Thyroid gland (tissue), 4 donors: ENCODE results near the gene SHISA5.

Experiments used
- CTCF ChIP-seq, 6 experiments: fragments of 200-600 bp in 3 of 6; fragments of 450-650 bp in 3 of 6; sonication (generic) in 3 of 6; IDR thresholded peaks; one replicate each; pipeline ENCODE4 v1.5.1; 2016 to 2019; ENCODE audit warnings: antibody characterized with exemption in 6 of 6, mild to moderate bottlenecking in 2 of 6, inconsistent platforms in 1 of 6, moderate library complexity in 1 of 6
- POLR2A ChIP-seq, 2 donors: fragments of 450-650 bp; IDR thresholded peaks; one replicate each; pipeline ENCODE4 v1.6.1; 2017; ENCODE audit warnings: antibody characterized with exemption in 2 of 2, mild to moderate bottlenecking in 2 of 2, moderate library complexity in 1 of 2

DNA sequence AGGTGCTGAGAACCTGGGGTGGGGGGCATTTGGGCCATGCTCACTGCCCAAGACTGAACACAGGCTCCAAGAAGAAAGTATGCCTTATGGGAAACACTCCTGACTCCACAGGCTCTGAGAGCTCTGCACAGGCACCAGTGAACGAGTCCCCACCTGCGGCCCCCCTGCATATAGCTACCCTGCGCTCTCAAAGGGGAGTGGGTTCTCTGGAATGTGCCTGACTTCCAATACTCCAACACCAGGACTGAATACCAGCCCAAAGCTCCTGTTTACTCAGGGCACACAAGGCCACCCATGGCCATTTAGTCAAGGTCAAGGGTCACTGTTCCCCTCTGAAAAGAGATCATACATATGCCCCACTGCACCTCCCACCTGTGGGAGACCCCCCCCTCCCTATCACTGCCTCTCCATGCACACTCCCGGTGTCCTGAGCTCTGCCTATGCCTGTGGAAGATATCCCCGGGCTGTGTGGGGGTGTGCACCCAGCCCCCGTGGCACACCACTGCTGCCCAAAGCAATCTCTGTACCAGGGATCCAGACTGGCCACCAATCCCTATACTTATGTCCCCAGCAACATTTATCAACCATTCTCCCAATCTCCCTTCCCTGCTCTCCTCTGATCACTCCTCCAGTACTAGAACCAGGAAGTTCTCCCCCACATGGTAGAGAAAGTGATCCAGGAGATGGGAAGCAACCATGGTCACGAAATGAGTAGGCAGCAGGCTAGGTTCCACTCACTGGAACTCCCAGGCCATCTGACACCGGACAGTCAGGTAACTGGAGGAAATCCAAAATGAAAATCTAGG, 72.5 kb downstream of the SHISA5 start:
- no peak for TF ChIP-seq CTCF (IDR thresholded peaks at IDR 0.05)
- no peak for TF ChIP-seq POLR2A (IDR thresholded peaks at IDR 0.05)
